KOPT-K1 (cell line): Measurements from ENCODE around the gene SPEF1.

Experiments used
- H3K27ac ChIP-seq: fragments of 200-600 bp; sonication (generic); 2 replicates; pipeline ENCODE4 v1.5.1; 2016; ENCODE audit warnings: antibody characterized with exemption, mild to moderate bottlenecking, low read depth, low read length; ENCODE audit not compliant: poor library complexity, severe bottlenecking
- H3K36me3 ChIP-seq: fragments of 200-600 bp; sonication (generic); 2 replicates; pipeline ENCODE4 v1.5.1; 2017; ENCODE audit warnings: antibody characterized with exemption, mild to moderate bottlenecking, low read length, moderate library complexity; ENCODE audit not compliant: insufficient read depth
- H3K9me3 ChIP-seq: fragments of 200-600 bp; sonication (generic); 2 replicates; pipeline ENCODE4 v1.5.1; 2017; ENCODE audit warnings: antibody characterized with exemption, low read length, mild to moderate bottlenecking; ENCODE audit not compliant: insufficient read depth, poor library complexity, severe bottlenecking

SPEF1 gene

GRCh38 chr20:3754276-3754630, 27.0 kb downstream of the SPEF1 start:
- Histone ChIP-seq H3K27ac (no peak overlapping the region), H3K36me3 (peaks cover 47% of the 10 kb centered on the region; the same call in 1 of the 2 replicates), H3K9me3 (no peaks in the 10 kb centered on the region)

DNA sequence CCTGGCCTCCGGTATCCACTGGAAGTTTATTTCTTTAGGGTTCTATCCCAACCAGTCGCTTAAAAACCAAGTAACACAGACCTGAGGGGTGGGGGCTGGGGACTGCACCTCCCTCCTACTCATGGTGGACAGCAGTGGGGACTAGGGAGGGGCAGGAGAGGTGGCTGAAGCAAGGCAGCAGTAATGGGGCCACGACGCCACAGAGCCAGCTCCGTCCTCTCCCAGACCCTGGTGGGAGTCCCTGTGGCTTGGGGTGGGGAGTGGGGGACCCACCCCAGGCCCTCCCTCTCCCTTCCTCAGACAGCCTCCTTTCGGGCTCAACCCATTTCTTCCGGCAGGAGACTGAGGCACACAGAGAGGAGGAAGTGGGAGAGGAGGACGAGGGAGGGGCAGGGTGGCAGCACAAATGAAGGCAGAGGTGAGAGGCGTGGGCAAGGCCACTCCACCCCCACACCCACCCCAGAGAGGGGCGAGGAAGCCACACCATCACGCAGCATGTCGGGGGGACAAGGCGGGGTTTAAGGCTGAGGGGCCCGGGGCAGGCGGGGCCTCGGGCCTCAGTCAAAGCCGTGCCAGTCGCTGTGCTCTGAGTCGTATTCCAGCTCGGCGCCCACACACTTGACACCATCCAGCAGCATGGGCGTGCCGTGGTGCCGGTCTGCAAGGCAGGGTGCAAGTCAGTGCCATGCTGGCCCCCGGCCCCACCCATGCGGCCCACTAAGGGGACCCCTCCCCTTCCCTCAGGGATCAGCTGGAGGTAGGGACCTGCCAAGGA, 27.6 kb downstream of the SPEF1 start:
- H3K36me3 ChIP-seq: peaks cover 45% of the 10 kb centered on the region; the same call in 1 of the 2 replicates
- H3K9me3 ChIP-seq: no peaks in the 10 kb centered on the region
- no peak overlapping the region for H3K27ac ChIP-seq

DNA sequence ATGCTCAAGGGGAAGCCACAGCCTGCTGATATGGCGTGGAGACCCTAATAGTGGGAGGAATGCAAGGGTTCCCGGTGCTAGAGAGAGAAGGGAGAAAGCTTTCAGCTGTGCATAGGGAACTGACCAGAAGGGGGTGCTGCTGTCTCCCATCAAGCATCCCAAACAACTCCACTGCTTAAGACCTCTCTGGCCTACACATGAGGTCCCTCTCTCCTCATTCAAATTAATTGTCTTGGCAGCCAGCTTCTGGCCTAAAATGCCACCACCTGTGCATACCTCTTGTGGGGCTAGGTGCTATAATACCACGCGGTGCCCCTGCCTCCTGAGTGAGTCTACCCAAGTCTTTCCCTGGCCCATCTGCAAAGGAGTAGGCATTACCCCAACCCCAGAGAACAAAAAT, 28.1 kb downstream of the SPEF1 start:
- H3K9me3 ChIP-seq: no peaks in the 10 kb centered on the region
- H3K36me3 ChIP-seq: peaks cover 39% of the 10 kb centered on the region; the same call in 1 of the 2 replicates
- H3K27ac ChIP-seq: no peak overlapping the region

DNA sequence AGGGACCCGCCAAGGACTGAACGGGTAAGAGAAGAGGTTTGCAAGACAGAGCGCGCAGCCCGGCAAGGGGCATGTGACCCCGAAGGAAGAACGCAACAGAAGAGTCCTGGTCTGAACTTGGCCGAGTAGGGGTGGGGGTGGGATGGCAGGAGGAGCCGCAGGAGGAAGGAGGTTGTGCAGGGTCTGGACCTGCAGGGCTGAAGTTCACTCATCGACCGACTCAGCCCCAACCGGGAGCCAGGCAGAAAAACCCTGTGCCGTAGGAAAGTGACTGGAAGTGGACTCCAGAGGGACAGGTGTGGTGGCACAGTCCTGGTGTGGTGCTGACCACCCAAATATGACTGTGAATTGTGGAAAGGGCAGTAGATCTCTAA, 28.9 kb downstream of the SPEF1 start:
- peaks cover 32% of the 10 kb centered on the region; the same call in 1 of the 2 replicates for H3K36me3 ChIP-seq
- no peak overlapping the region for H3K27ac ChIP-seq
- H3K9me3 ChIP-seq: no peaks in the 10 kb centered on the region

DNA sequence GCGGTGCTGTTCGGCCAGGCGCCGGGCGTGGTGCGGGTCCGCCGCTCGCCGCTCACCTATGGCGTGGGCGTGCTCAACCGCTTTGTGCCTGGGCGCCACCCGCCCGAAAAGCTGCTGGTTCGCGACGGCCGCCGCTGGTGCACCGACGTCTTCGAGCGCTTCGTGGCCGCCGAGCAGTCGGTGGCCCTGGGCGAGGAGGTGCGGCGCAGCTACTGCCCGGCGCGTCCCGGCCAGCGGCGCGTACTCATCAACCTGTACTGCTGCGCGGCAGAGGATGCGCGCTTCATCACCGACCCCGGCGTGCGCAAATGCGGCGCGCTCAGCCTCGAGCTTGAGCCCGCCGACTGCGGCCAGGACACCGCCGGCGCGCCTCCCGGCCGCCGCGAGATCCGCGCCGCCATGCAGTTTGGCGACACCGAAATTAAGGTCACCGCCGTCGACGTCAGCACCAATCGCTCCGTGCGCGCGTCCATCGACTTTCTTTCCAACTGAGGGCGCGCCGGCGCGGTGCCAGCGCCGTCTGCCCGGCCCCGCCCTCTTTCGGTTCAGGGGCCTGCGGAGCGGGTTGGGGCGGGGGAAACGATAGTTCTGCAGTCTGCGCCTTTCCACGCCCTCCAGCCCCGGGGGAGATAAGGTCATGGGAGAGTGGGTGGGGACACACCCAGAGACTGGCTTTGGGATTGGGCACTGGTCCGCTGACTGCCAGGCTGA, 29.4 kb downstream of the SPEF1 start:
- no peaks in the 10 kb centered on the region for H3K9me3 ChIP-seq
- peaks cover 28% of the 10 kb centered on the region; the same call in 1 of the 2 replicates for H3K36me3 ChIP-seq
- H3K27ac ChIP-seq: no peak overlapping the region

GRCh38 chr20:3751305-3751674, 30.0 kb downstream of the SPEF1 start:
- peaks cover 26% of the 10 kb centered on the region; the same call in 1 of the 2 replicates for H3K36me3 ChIP-seq

DNA sequence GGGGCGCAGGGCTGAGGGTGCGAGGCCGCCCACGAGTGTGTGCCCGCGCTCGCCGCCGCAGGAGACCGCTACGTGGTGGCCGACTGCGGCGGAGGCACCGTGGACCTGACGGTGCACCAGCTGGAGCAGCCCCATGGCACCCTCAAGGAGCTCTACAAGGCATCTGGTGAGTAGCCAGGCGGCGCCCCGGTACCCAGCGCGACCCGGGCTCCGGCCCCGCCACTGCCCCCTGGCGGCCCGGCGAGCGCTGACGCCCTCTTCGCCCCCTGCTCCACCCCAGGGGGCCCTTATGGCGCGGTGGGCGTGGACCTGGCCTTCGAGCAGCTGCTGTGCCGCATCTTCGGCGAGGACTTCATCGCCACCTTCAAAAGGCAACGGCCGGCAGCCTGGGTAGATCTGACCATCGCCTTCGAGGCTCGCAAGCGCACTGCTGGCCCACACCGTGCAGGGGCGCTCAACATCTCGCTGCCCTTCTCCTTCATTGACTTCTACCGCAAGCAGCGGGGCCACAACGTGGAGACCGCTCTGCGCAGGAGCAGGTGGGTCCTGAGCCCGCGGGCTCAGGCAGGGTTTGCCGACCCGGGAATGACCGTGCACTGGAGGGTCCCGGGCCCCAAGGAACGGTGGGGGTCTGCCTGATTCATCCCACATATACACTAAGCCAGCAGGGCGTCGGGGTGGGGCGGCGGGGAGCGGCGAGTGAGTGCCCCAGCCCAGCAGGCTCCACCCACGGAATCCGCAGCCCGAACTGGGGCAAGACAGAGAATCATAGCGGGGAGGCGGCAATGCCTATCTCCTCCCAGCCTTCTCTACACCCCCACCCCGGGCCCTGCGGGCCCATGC, 31.3 kb downstream of the SPEF1 start:
- Histone ChIP-seq H3K27ac (no peak overlapping the region), H3K36me3 (peaks cover 12% of the 10 kb centered on the region; the same call in 1 of the 2 replicates), H3K9me3 (no peaks in the 10 kb centered on the region)

More at GRCh38 chr20:3751305-3751674, 30.0 kb downstream of the SPEF1 start:
- Histone ChIP-seq H3K9me3 (no peaks in the 10 kb centered on the region), H3K27ac (no peak overlapping the region)

DNA sequence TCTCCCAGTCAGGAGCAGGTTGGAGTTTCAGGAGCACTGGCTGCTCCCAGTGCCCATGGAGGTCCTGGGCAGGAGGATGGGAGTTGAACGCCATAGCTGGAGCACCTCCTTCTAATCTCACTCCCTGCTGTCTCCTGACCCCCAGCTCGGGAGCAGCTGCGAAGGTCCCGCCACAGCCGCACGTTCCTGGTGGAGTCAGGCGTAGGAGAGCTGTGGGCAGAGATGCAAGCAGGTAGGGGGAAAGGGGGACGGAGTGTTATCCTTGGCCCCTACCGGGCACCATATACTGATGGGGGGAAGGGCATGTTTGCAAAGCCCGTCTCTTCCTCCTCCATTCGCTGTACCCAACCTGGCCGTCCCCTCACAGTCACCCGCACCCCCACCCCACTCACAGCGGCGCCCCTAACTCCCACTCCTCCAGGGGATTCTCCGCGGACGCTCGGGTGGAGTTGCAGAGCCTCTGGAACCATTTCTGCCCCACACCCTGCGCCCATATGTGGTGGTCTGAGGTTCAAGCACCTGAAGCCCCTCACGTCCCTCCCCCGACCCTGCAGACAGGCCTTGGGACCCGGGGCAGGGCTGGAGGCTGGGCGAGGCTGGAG, 32.1 kb downstream of the SPEF1 start:
- peaks cover 6% of the 10 kb centered on the region; the same call in 1 of the 2 replicates for H3K36me3 ChIP-seq
- H3K27ac ChIP-seq: no peak overlapping the region
- no peaks in the 10 kb centered on the region for H3K9me3 ChIP-seq

GRCh38 chr20:3748073-3748472, 33.2 kb downstream of the SPEF1 start:
- Histone ChIP-seq H3K36me3 (peaks cover 6% of the 10 kb centered on the region; the same call in 1 of the 2 replicates), H3K27ac (no peak overlapping the region), H3K9me3 (no peaks in the 10 kb centered on the region)

DNA sequence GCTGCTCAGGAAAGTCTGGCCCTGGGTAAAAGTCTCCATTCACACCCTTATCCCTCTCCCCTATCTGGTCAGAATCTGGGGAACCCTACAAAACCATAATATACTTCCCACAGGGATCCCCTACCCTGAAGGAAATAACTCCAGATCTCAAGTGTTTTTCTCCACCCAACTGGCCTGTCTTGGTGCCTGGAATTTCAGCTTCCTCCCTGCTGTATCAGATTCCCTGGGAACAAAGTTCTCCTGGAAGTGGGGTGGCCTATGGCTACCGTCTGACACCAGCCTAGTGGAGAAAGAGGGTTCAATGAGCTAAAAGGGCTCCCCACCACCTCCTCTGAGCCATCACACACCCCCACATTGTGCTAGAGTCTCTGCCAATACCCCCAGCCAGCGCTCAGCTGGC, 33.8 kb downstream of the SPEF1 start:
- Histone ChIP-seq H3K36me3 (peaks cover 6% of the 10 kb centered on the region; the same call in 1 of the 2 replicates), H3K27ac (no peak overlapping the region), H3K9me3 (no peaks in the 10 kb centered on the region)

DNA sequence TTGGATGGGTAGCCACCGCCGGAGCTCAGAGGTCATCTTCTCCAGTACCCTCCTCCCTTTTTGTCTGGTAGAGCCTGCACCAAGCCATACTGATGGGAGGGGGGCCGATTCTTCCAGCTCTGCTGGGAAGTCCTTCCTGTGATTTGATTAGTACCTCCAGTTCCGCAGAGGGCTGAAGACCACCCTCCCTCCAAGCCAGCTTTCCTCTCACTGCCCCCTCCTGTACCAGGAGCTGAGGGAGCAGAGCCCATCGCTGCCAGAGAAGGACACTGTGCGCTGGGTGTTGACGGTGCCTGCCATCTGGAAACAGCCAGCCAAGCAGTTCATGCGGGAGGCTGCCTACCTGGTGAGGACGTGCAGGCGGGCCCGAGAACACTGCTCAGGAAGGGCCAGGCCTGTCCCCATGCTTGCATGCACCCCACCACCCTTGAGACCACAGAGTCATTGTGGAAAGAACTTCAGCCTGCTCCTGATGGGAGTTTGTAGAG, 35.5 kb downstream of the SPEF1 start:
- peaks cover 1% of the 10 kb centered on the region; the same call in 1 of the 2 replicates for H3K36me3 ChIP-seq

GRCh38 chr20:3744806-3745685, 36.2 kb downstream of the SPEF1 start:
- Histone ChIP-seq H3K9me3 (no peaks in the 10 kb centered on the region), H3K27ac (peak overlapping the region; percentile 9), H3K36me3 (no peaks in the 10 kb centered on the region)

More for the DNA sequence above, 35.5 kb downstream of the SPEF1 start:
- peak overlapping the region; percentile 9 for H3K27ac ChIP-seq
- no peaks in the 10 kb centered on the region for H3K9me3 ChIP-seq

DNA sequence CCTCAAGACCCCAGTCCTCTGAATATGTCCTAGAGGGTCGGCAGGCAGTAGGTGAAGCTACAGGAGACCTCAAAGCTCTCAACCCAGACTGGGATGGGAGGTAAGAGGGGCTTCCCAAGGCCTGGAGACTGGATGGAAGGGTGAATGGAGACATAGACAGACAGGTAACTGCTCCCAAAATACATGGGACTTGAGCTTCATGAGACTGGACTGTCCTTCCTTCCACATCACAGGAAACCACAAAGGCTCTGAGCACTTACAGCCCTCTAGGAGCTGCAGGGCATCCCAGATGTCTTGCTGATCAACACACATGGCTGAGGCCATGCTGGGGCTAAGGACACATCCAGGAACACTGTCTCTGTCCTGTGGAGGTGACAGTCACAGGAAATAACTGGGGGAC, 37.2 kb downstream of the SPEF1 start:
- H3K36me3 ChIP-seq: no peaks in the 10 kb centered on the region
- H3K9me3 ChIP-seq: no peaks in the 10 kb centered on the region
- no peak overlapping the region for H3K27ac ChIP-seq

- no peaks in the 10 kb centered on the region for H3K9me3 ChIP-seq
- H3K27ac ChIP-seq: no peak overlapping the region
- H3K36me3 ChIP-seq: no peaks in the 10 kb centered on the region
Observed at GRCh38 chr20:3743251-3743650, 38.0 kb downstream of the SPEF1 start.
